CD4-positive, alpha-beta T cell (primary cell): ENCODE measurements around the gene H6PD. TPM values are rescaled to one million over a fixed set of nuclear protein-coding genes. Genes with fewer than 3 reads are reported as not detected.

Experiments
- ATAC-seq: fragments of 200-7000 bp; cut with Tn5 transposase; one replicate; pipeline ENCODE4 v1.10.0; 2022; ENCODE audit warnings: mild to moderate bottlenecking; ENCODE audit not compliant: poor library complexity
- CTCF ChIA-PET: fragments of 350-600 bp; sonication (Branson Sonifier 250); formaldehyde crosslinking; loops from one replicate; lab custom pipeline; 2021; ENCODE audit warnings: antibody characterized with exemption, inconsistent platforms; lab: Charles Lee
- POLR2A ChIA-PET: fragments of 350-600 bp; sonication (Branson Sonifier 250); formaldehyde crosslinking; loops from one replicate; lab custom pipeline; 2021; ENCODE audit warnings: antibody characterized with exemption, inconsistent platforms; lab: Charles Lee
- DNase-seq, 14 experiments: peaks; one replicate each; pipeline ENCODE4 v3.0.0-alpha.2; 2013 to 2020; ENCODE audit warnings: mixed read lengths in 2 of 14
- H3K27ac ChIP-seq, 2 donors: one replicate each; pipeline versions ENCODE4 v1.5.1 to v1.7.0; 2013; ENCODE audit warnings: low read length in 2 of 2, low read depth in 1 of 2, mild to moderate bottlenecking in 1 of 2
- H3K27me3 ChIP-seq, 2 experiments: 1 replicate in 1 of 2; 2 replicates in 1 of 2; pipeline versions ENCODE4 v1.6.1 to v1.7.0; 2013; ENCODE audit warnings: low read length in 2 of 2, control low read depth in 1 of 2, mild to moderate bottlenecking in 1 of 2, moderate library complexity in 1 of 2; ENCODE audit not compliant: insufficient read depth in 2 of 2, control insufficient read depth in 1 of 2
- H3K36me3 ChIP-seq: one replicate; pipeline ENCODE4 v1.6.1; 2013; ENCODE audit warnings: low read length, control low read depth; ENCODE audit not compliant: insufficient read depth
- H3K4me1 ChIP-seq: one replicate; pipeline ENCODE4 v1.6.1; 2013; ENCODE audit warnings: low read length, control low read depth; ENCODE audit not compliant: insufficient read depth
- H3K4me3 ChIP-seq: one replicate; pipeline ENCODE4 v1.5.1; 2013; ENCODE audit warnings: mild to moderate bottlenecking, low read length, moderate library complexity
- H3K9me3 ChIP-seq, 2 experiments: 1 replicate in 1 of 2; 2 replicates in 1 of 2; pipeline versions ENCODE4 v1.6.1 to v1.7.0; 2013; ENCODE audit warnings: low read length in 2 of 2, mild to moderate bottlenecking in 2 of 2, control low read depth in 1 of 2, moderate library complexity in 1 of 2; ENCODE audit not compliant: control insufficient read depth in 1 of 2, insufficient read depth in 1 of 2
- H3K27ac Mint-ChIP-seq: one replicate; pipeline ENCODE4 v1.8.0; 2020; ENCODE audit warnings: mixed read lengths
- H3K27me3 Mint-ChIP-seq: one replicate; pipeline ENCODE4 v1.8.0; 2021; ENCODE audit warnings: mixed read lengths
- H3K36me3 Mint-ChIP-seq: one replicate; pipeline ENCODE4 v1.8.0; 2021; ENCODE audit warnings: low read depth, mixed read lengths
- H3K4me1 Mint-ChIP-seq: one replicate; pipeline ENCODE4 v1.8.0; 2021; ENCODE audit warnings: low read depth, mixed read lengths
- H3K4me3 Mint-ChIP-seq: one replicate; pipeline ENCODE4 v1.8.0; 2020; ENCODE audit warnings: mild to moderate bottlenecking, mixed read lengths
- H3K9me3 Mint-ChIP-seq: one replicate; pipeline ENCODE4 v1.8.0; 2020; ENCODE audit warnings: mixed read lengths
- intact Hi-C, 2 experiments: fragments of 100-400 bp; cut with DNase I in 1 of 2; cut with micrococcal nuclease in 1 of 2; formaldehyde crosslinking; loops; one replicate each; pipeline versions ENCODE4 v1.15.1 to v1.9.0; 2023 to 2025; cut with DNase I, micrococcal nuclease
- total RNA-seq, 174 experiments: library from RNA in 2 of 174; stranded (reverse) in 2 of 174; gene quantifications; one replicate each; pipeline ENCODE4 v1.2.3 and lab custom pipeline; 2021 to 2026
- TF ChIP-seq, protein P1 (sequence below): fragments of 200-600 bp; IDR thresholded peaks from one replicate; pipeline ENCODE4 v1.8.0; 2022; ENCODE audit warnings: antibody characterized with exemption, mild to moderate bottlenecking

H6PD gene
- total RNA-seq, 2 experiments from 2014 or later: 13.6 to 13.9 TPM

GRCh38 chr1:9289090-9289534 lies 54.5 kb downstream of the H6PD start:
- ATAC-seq (no peak), DNase-seq (peak; percentile 78 to 92 (median 86))
- H3K4me1 ChIP-seq: peaks cover 29% of the 10 kb centered on the region
- peaks cover 15 to 27% of the 10 kb centered on the region in 2 experiments for H3K9me3 ChIP-seq
- TF ChIP-seq, protein P1, sequence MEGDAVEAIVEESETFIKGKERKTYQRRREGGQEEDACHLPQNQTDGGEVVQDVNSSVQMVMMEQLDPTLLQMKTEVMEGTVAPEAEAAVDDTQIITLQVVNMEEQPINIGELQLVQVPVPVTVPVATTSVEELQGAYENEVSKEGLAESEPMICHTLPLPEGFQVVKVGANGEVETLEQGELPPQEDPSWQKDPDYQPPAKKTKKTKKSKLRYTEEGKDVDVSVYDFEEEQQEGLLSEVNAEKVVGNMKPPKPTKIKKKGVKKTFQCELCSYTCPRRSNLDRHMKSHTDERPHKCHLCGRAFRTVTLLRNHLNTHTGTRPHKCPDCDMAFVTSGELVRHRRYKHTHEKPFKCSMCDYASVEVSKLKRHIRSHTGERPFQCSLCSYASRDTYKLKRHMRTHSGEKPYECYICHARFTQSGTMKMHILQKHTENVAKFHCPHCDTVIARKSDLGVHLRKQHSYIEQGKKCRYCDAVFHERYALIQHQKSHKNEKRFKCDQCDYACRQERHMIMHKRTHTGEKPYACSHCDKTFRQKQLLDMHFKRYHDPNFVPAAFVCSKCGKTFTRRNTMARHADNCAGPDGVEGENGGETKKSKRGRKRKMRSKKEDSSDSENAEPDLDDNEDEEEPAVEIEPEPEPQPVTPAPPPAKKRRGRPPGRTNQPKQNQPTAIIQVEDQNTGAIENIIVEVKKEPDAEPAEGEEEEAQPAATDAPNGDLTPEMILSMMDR: peak; percentile 99
- Mint-ChIP-seq H3K4me1 (peaks cover 30% of the 10 kb centered on the region), H3K9me3 (peaks cover 8% of the 10 kb centered on the region), H3K27ac (no peak overlapping the region), H3K36me3 (peaks cover 8% of the 10 kb centered on the region), H3K4me3 (peak overlapping the region; percentile 36), H3K27me3 (no peaks in the 10 kb centered on the region)
- POLR2A ChIA-PET: interaction anchor here (0.6 to 2.0 kb wide), 7 partner anchors 22 to 286 kb away, joined by 3 to 8 read pairs (median 4); no protein-coding TSS in a partner anchor
- no peaks in the 10 kb centered on the region for H3K27me3 ChIP-seq
- H3K4me3 ChIP-seq: no peak overlapping the region
- no peaks in the 10 kb centered on the region for H3K36me3 ChIP-seq
- no peak overlapping the region for H3K27ac ChIP-seq
- CTCF ChIA-PET: interaction anchor here (0.6 to 4.3 kb wide), 21 partner anchors 8 to 363 kb away, joined by 3 to 41 read pairs (median 4); partner anchors contain the start of gene H6PD
- intact Hi-C loops: loop anchor here (1.0 to 5.0 kb wide), 4 partner anchors 166 to 283 kb away; no protein-coding TSS in a partner anchor

- intact Hi-C loops: loop anchor here (1.0 to 5.0 kb wide), 7 partner anchors 53 to 297 kb away; partner anchors contain the start of genes GPR157 (in 1 of the 2) and TMEM201 (in 1 of the 2)
- H3K9me3 ChIP-seq: peaks cover 11 to 26% of the 10 kb centered on the region in 2 experiments
- ChIA-PET POLR2A (interaction anchor here (0.7 to 2.0 kb wide), 6 partner anchors 23 to 286 kb away, joined by 3 to 8 read pairs (median 6); no protein-coding TSS in a partner anchor), CTCF (interaction anchor here (0.9 to 4.3 kb wide), 15 partner anchors 9 to 248 kb away, joined by 3 to 41 read pairs (median 6); partner anchors contain the start of gene H6PD)
- H3K4me1 ChIP-seq: peaks cover 35% of the 10 kb centered on the region
- H3K27ac Mint-ChIP-seq: peak overlapping the region; percentile 28
- peaks cover 22% of the 10 kb centered on the region for H3K4me1 Mint-ChIP-seq
- H3K4me3 ChIP-seq: no peak overlapping the region
- H3K36me3 Mint-ChIP-seq: peaks cover 5% of the 10 kb centered on the region
- TF ChIP-seq, protein P1: no peak
- H3K36me3 ChIP-seq: no peaks in the 10 kb centered on the region
- no peaks in the 10 kb centered on the region for H3K27me3 ChIP-seq
- H3K27ac ChIP-seq: no peak overlapping the region
- H3K4me3 Mint-ChIP-seq: peak overlapping the region; percentile 82
- no peaks in the 10 kb centered on the region for H3K27me3 Mint-ChIP-seq
- ATAC-seq: peak; percentile 4
- DNase-seq: peak in 5 of 14 experiments; percentile 18 to 60 (median 48)
- H3K9me3 Mint-ChIP-seq: peaks cover 6% of the 10 kb centered on the region
Observed at GRCh38 chr1:9289711-9290485, 55.3 kb downstream of the H6PD start.

DNA sequence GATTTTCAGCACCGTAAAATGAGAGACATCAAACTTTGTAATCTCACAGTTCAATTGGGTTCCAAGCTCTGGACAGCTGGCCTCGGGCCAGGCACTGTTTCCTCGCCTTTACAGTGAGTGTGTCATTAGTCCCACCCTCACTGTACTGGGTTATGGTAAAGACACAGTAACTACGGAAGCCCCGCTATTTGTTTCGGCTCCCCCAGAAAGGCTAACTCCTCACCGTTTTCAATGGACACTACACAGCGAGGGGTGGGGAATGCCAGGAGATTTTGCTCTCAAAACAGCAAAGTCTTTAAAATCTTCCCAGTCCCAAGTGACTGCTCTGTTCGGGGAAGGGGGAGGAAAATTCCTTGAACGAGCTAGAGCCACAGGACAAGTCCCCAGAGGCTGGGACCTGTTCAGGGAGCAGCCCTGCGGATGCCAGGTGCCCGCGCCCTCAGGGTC lies 57.4 kb downstream of the H6PD start:
- Mint-ChIP-seq H3K27ac (peak overlapping the region; percentile 48), H3K4me3 (peak overlapping the region; percentile 86), H3K27me3 (no peaks in the 10 kb centered on the region), H3K36me3 (peaks cover 5% of the 10 kb centered on the region), H3K9me3 (peaks cover 3% of the 10 kb centered on the region), H3K4me1 (peaks cover 22% of the 10 kb centered on the region)
- H3K27ac ChIP-seq: no peak overlapping the region
- peaks cover 33% of the 10 kb centered on the region for H3K4me1 ChIP-seq
- ChIA-PET POLR2A (interaction anchor here (1.0 kb wide), 1 partner anchor 163 kb away, joined by 3 read pairs; the partner anchor contains the start of gene GPR157), CTCF (interaction anchor here (1.1 to 3.3 kb wide), 2 partner anchors 164 to 199 kb away, joined by 5 to 38 read pairs; no protein-coding TSS in a partner anchor)
- TF ChIP-seq, protein P1: no peak
- H3K4me3 ChIP-seq: peak overlapping the region; percentile 45
- DNase-seq: no peak
- H3K9me3 ChIP-seq: peaks cover 11 to 14% of the 10 kb centered on the region in 2 experiments
- ATAC-seq: no peak
- no peaks in the 10 kb centered on the region for H3K36me3 ChIP-seq
- H3K27me3 ChIP-seq: no peaks in the 10 kb centered on the region
- intact Hi-C loops: loop anchor here in 1 of 2 experiments (5.0 kb wide), 3 partner anchors 55 to 295 kb away; partner anchors contain the start of genes GPR157 and TMEM201
